HG03159 (cell line): ENCODE measurements around the gene DOK5.
A peak's percentile ranks its signal among the peaks of the same experiment; 100 is the strongest.

Experiments used
- ATAC-seq: cut with Tn5 transposase; IDR thresholded peaks from one replicate; pipeline ENCODE4 v1.9.1; 2021; ENCODE audit warnings: mild to moderate bottlenecking, moderate library complexity; ENCODE audit not compliant: unreplicated experiment

Gene DOK5

DNA sequence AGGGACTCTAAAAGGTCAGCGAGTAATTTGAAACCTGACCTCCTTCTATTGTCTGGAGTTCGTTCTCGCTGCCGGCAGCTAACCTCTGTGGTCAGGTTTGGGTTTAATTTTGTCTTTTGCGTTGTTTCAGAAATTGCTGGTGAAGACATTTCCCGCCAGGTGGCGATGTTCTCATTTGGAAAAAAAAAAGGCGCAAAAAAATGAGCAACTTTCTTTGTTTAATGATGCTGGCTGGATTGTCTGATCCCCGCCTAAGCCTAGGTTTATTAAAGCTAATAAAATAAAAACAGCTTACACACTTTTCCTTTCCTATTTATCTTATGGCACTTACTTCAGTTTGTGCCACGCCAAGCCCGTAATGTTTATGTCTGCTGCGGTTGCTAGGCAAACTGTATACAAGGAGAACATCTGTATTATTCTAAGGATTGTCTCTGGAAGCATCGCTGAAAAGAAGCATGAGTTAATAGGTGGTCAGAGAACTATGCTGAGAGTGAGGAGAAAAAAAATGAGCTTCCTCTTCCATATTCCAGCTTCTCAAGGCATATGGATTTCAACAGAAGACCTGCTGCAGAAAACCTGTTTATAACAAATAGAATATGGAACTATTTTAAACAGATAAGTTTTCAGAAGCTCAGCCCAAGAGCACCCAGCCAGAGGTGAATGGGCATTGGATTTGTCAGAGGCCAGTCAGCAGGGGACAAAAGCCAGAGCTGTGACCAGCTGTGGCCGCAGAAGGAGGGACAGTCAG lies 205.7 kb downstream of the DOK5 start:
- ATAC-seq = peak; percentile 49

GRCh38 chr20:54681869-54682268 lies 206.5 kb downstream of the DOK5 start:
- no peak for ATAC-seq

DNA sequence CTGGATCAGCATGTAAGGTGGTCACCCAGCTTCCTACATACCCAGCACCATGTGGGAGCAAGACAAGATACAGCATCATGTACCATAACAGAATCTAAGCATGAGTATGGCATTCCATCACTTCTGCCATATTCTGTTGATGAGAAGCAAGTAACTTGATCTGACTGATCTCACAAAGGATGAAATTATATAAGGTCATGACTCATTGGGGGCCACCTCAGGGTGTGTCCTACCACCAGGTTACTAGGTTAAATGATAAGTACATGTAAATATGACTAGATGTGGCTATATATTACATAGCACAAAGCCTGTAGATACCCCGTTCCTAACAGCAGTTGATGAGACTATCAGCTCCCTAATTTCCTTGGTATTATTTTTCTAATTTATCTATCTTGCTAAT lies 213.1 kb downstream of the DOK5 start:
- no peak for ATAC-seq

GRCh38 chr20:54690323-54690722 lies 214.9 kb downstream of the DOK5 start:
- ATAC-seq = no peak

DNA sequence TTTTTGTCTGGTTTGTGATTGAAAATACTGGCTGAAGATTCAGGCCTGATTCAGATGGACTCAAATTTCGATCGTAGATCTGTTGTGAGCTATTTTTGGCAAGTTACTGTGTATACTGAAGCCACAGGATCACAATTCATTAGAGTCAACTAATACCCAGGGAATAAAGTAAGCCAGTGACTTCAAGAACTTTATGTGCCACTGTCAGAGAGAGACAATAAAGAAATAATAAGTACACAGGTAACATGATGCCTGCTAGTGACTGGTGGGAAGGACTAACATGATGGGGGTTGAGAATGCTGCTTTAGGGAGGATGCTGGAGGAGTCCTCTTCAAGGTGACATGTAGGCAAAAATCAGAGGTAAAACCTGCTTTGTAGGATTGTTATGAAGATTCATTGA lies 215.9 kb downstream of the DOK5 start:
- ATAC-seq = no peak

DNA sequence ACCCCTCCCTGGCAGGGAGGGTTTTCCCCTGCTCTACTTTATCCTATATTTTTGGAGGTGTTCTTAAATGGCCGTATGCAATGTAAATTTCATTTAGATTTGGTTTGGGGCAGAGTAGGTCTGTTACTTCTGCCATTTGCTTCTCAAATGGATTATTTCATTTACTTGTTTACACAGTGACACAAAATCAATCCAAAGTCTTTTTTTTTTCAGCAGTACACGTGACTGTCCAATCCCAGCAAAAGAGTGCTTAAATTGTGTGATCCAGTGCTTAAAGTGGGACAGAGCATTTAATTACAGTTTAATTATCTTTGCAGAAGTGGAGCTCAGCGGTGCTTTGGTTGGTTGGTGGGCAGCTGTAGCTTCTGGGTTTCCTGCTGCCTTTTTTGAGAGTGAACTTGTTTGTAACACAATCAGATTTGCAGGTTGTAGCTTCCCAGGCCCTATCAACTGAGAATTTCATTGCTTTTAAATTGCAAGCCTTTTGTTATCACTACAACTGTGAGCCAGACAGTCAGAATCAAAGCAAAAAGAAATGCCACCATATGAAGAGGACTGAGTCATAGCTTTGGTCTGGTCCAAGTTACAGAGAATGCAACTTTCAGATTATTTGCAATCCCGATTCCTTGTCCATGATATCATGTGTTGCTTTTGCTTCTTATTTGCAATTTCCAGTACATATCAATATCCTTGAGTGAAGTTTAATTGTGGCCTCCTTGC lies 216.9 kb downstream of the DOK5 start:
- no peak for ATAC-seq

DNA sequence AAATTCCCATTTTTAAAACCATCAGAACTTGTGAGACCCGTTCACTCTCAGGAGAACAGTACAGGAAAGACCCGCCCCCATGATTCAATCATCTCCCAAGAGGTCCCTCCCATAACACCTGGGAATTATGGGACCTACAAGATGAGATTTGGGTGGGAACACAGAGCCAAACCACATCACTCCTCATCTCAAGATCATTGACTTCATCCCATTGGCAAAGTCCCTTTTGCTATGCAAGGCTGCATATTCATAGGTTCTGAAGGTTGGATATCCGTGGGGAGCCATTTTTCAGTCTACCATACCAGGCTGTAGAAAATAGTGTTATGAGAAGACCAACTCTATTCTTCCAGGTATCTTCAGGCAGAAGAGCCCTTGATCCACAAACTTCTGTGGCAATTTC lies 219.1 kb downstream of the DOK5 start:
- ATAC-seq = no peak

GRCh38 chr20:54698373-54698772 lies 223.0 kb downstream of the DOK5 start:
- ATAC-seq = no peak
